GM12875 (cell line): ENCODE measurements around the gene EML4.

Experiments used
- H3K4me3 ChIP-seq: one replicate; pipeline ENCODE4 v1.5.1; 2011; ENCODE audit warnings: low read depth, low read length, control low read depth
- CTCF ChIP-seq: IDR thresholded peaks from 2 replicates; pipeline ENCODE4 v1.5.1; 2011; ENCODE audit warnings: low read depth, mild to moderate bottlenecking, control low read depth, inconsistent platforms, low read length, moderate library complexity, borderline replicate concordance; ENCODE audit not compliant: insufficient read depth

Gene EML4

GRCh38 chr2:42315844-42316470, 146.8 kb downstream of the EML4 start:
- no peak for TF ChIP-seq CTCF
- H3K4me3 ChIP-seq: no peak overlapping the region

DNA sequence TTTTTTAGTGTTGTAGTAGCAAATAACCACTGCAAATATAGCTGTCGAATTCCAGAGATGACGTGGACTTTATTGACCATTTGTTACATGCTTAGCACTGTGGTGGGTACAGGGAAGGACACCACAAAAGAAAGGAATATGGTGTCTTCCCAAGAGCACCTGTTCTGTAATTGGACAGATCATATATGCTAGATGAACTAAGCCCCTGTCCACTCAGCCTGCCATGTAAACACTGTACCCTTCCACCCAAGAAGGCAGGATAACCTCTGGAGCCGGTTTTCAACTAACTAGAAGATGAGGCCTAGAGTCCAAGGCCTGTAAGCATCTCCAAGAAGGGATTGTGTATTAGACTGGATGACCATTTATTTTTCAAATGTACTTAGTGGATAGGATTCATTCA, 147.8 kb downstream of the EML4 start:
- TF ChIP-seq CTCF: no peak
- no peak overlapping the region for H3K4me3 ChIP-seq

DNA sequence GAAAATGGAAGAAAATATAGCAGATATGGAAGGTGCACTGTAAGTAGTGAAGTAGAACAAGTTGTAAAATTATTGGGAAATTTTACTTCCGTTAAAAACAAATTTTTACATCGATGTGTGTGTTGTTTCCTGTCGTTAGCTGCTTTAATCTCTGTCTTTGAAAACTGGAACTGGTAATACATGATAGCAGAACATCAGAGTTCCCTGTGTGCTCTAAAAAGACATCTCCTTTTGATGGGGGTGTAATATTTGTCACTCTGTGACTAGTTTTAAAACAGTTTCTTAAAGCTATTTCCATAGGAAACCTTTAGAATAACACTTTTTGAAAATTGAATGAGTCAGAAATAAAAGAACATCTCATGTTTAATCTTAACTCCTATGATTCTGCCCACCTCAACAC, 148.3 kb downstream of the EML4 start:
- TF ChIP-seq CTCF: no peak
- no peak overlapping the region for H3K4me3 ChIP-seq

DNA sequence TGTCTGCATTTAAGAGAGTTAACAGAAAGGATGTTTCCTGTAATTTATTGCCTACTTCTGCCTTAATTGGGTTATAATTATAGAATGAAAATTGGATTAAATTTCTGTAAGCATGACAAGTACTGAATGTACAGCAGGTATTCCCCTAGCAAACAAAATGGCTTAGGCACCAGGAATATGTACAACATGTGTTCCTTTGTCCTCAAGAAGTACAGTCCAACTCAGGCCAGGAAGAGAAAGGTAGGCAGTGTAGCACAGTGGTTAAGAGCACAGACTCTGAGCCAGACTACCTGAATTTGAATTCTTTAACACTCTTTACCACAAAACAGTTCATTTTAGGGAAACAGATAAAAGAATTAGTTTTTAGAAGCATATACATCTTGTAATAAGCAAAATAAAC, 148.8 kb downstream of the EML4 start:
- no peak overlapping the region for H3K4me3 ChIP-seq
- TF ChIP-seq CTCF: no peak

DNA sequence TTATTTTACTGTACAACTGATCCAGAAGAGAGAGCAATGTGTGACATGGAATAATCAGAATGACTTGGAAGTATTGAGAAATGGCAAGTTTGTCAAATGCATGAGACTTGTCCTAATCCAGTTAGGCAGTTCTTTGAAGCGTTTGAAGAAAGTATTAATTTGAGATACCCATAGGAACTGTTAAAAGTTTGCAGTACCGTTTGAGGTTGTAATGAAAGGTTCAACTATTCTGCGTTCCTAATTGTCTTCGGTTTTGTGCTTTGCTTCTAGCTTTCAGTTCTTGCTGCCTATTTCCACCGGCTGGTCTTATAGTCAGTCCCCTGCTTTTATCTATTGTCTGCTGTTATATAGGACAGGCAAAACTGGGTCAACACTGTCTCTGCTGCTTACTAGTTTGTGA, 150.1 kb downstream of the EML4 start:
- no peak for TF ChIP-seq CTCF
- no peak overlapping the region for H3K4me3 ChIP-seq

GRCh38 chr2:42321452-42322064, 152.4 kb downstream of the EML4 start:
- TF ChIP-seq CTCF: no peak
- no peak overlapping the region for H3K4me3 ChIP-seq

DNA sequence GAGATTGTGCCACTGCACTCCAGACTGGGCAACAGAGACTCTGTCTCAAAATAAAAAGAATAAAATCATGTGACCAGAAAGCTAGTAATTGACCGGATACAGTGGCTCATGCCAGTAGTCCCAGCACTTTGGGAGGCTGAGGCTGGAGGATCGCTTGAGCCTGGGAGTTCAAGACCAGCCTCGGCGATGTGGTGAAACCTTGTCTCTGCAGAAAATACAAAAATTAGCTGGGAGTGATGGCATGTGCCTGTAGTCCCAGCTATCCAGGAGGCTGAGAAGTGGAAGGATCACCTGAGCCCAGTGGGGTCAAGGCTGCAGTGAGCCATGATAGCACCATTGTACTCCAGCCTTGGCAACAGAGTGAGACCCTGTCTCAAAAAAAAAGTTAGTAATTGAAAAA, 155.1 kb downstream of the EML4 start:
- no peak overlapping the region for H3K4me3 ChIP-seq
- TF ChIP-seq CTCF: no peak
